ENCODE measurements around the gene GCLC. TPM values are rescaled to one million over a fixed set of nuclear protein-coding genes. Genes with fewer than 3 reads are reported as not detected.

The GCLC gene
- total and polyA plus RNA-seq, 3 donors from 2014 or later = 20.1 to 44.4 (median 37.6) TPM

GRCh38 chr6:53524455-53524815 lies 20.5 kb downstream of the GCLC start:
- TF ChIP-seq, protein P1, sequence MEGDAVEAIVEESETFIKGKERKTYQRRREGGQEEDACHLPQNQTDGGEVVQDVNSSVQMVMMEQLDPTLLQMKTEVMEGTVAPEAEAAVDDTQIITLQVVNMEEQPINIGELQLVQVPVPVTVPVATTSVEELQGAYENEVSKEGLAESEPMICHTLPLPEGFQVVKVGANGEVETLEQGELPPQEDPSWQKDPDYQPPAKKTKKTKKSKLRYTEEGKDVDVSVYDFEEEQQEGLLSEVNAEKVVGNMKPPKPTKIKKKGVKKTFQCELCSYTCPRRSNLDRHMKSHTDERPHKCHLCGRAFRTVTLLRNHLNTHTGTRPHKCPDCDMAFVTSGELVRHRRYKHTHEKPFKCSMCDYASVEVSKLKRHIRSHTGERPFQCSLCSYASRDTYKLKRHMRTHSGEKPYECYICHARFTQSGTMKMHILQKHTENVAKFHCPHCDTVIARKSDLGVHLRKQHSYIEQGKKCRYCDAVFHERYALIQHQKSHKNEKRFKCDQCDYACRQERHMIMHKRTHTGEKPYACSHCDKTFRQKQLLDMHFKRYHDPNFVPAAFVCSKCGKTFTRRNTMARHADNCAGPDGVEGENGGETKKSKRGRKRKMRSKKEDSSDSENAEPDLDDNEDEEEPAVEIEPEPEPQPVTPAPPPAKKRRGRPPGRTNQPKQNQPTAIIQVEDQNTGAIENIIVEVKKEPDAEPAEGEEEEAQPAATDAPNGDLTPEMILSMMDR (IDR thresholded peaks at IDR 0.05) = no peak
- TF ChIP-seq POLR2A (IDR thresholded peaks at IDR 0.05) = no peak
- H3K4me3 ChIP-seq = no peak overlapping the region
- no peak overlapping the region for H3K27ac ChIP-seq
- no peak for DNase-seq
- no peaks in the 10 kb centered on the region for H3K4me1 ChIP-seq
- H3K9me3 ChIP-seq = no peaks in the 10 kb centered on the region
- WGBS, 2 donors = 24 to 37% methylated on average over 1 of the region's 1 CpG
- no peaks in the 10 kb centered on the region for H3K36me3 ChIP-seq (ENCODE audit: low read depth, missing control alignments)
- no peaks in the 10 kb centered on the region for H3K27me3 ChIP-seq
- intact Hi-C loops (cut with DNase I; ENCODE audit: low total_unique reads) = no loop called here

DNA sequence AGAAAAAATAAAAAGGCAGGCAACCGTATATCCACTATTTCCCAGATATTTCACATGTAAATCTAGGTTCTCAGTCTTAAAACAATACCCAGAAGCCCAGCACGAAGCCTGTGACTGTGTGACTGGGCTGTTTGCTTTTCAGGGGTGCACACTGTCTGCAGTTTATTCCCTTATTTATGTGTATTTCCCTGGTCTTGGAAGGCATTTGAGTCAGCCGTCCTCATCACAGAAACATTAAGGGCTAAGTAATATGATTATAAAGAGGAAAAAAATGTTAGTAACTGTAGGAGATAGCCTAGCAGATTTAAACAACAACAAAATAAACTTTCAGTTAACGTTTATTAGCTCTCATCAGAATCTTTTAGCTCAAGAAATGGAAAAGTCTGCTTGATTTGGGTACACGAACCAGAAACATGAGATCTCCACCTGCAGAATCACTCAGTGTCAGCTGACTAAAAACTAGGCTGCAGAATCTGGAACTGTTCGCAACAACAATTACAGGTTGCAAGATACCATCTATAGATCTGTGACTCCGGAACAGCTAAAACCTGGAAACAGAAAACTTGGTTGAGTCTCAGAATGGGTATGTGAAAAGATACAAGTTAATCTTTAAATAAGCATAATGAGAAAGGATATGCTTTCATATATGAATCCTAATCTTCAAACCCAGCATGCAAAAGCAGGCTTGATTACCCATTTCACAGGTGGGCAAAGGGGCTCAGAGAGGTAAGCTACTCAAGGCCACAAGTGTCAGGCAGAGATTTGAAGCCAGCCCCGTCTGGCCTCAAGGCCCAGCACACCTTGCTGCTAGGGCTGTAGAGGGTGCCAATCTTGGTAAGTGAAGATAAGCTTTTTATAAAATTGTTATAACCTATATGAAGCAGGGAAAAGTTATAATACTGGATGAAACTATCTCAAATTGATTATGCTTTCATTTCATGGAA lies 21.1 kb downstream of the GCLC start:
- Histone ChIP-seq H3K27me3 (no peaks in the 10 kb centered on the region), H3K4me1 (no peaks in the 10 kb centered on the region), H3K4me3 (no peak overlapping the region), H3K36me3 (ENCODE audit: low read depth, missing control alignments) (no peaks in the 10 kb centered on the region), H3K9me3 (no peaks in the 10 kb centered on the region), H3K27ac (no peak overlapping the region)
- no peak for DNase-seq
- TF ChIP-seq POLR2A (IDR thresholded peaks at IDR 0.05) = no peak
- TF ChIP-seq, protein P1 (IDR thresholded peaks at IDR 0.05) = no peak
- WGBS, 2 donors = 64 to 71% methylated on average over 8 of the region's 8 CpGs
- intact Hi-C loops (cut with DNase I; ENCODE audit: low total_unique reads) = no loop called here

DNA sequence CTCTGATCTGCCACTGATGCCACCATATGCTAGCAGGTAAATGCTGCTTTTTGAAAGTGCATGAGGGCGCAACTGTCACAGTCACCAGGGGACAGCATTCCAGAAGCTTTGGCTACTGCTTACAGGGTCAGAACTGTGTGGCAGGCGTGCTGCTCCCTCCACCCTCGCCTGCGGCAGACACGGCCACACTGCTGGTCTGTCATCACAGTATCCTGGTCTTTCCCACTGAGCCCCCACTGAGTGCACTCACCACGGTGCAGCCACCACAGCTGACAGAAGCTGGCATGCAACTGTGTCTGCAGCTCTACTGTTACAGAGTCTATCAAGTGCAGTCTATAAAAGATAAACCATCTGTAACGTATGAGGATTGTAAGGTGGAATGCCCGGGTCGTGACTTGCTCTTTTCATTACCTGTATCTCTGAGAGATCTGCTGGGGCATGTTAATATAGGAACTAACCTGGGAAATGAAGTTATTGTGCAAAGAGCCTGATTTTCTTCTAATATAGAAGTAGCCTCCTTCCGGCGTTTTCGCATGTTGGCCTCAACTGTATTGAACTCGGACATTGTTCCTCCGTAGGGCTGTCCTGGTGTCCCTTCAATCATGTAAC lies 24.5 kb downstream of the GCLC start:
- intact Hi-C loops (cut with DNase I; ENCODE audit: low total_unique reads) = no loop called here
- DNase-seq = no peak
- no peaks in the 10 kb centered on the region for H3K4me1 ChIP-seq
- H3K27me3 ChIP-seq = no peaks in the 10 kb centered on the region
- no peaks in the 10 kb centered on the region for H3K36me3 ChIP-seq (ENCODE audit: low read depth, missing control alignments)
- no peak overlapping the region for H3K4me3 ChIP-seq
- 89 to 90% methylated on average over 14 of the region's 14 CpGs for WGBS, 2 donors
- TF ChIP-seq POLR2A (IDR thresholded peaks at IDR 0.05) = no peak
- TF ChIP-seq, protein P1 (IDR thresholded peaks at IDR 0.05) = no peak
- no peak overlapping the region for H3K27ac ChIP-seq
- no peaks in the 10 kb centered on the region for H3K9me3 ChIP-seq

GRCh38 chr6:53518862-53519261 lies 26.0 kb downstream of the GCLC start:
- no peak for TF ChIP-seq POLR2A (IDR thresholded peaks at IDR 0.05)
- TF ChIP-seq, protein P1 (IDR thresholded peaks at IDR 0.05) = no peak
- H3K27ac ChIP-seq = no peak overlapping the region
- no peak for DNase-seq
- H3K27me3 ChIP-seq = no peaks in the 10 kb centered on the region
- WGBS, 2 donors = 64 to 69% methylated on average over 1 of the region's 1 CpG
- intact Hi-C loops (cut with DNase I; ENCODE audit: low total_unique reads) = no loop called here
- no peaks in the 10 kb centered on the region for H3K9me3 ChIP-seq
- no peak overlapping the region for H3K4me3 ChIP-seq
- H3K4me1 ChIP-seq = no peaks in the 10 kb centered on the region
- no peaks in the 10 kb centered on the region for H3K36me3 ChIP-seq (ENCODE audit: low read depth, missing control alignments)

Measured in testis (tissue), 3 donors.